GM12878 (cell line): ENCODE measurements around the gene SOX30. TPM values are rescaled to one million over a fixed set of nuclear protein-coding genes. Genes with fewer than 3 reads are reported as not detected.

Source experiments
- ATAC-seq: fragments of 200-7000 bp; cut with Tn5 transposase; 3 replicates; pipeline ENCODE4 v1.9.1; 2020; ENCODE audit warnings: mild to moderate bottlenecking, moderate library complexity
- BruUV-seq: library from RNA; stranded (reverse); fragments of 400-500 nt; replicated peaks from 2 replicates; lab custom pipeline; 2021; lab: Mats Ljungman, UMichigan
- CTCF ChIA-PET: fragments of 300-600 bp; sonication (Branson Sonifier 250); formaldehyde crosslinking; extraction: SDS; loops from one replicate; lab custom pipeline; 2021; ENCODE audit warnings: inconsistent platforms; lab: Yijun Ruan, JAX
- POLR2A ChIA-PET: fragments of 350-600 bp; formaldehyde crosslinking; extraction: SDS; loops from one replicate; lab custom pipeline; 2021; ENCODE audit warnings: inconsistent platforms; lab: Charles Lee
- RAD21 ChIA-PET: fragments of 300-600 bp; sonication (Branson Sonifier 250); formaldehyde crosslinking; loops from one replicate; lab custom pipeline; 2023; ENCODE audit warnings: antibody characterized with exemption; ENCODE audit not compliant: unreplicated experiment; lab: Charles Lee
- SMC1A ChIA-PET: fragments of 300-600 bp; sonication (Branson Sonifier 250); formaldehyde crosslinking; loops from one replicate; lab custom pipeline; 2023; ENCODE audit not compliant: unreplicated experiment, uncharacterized antibody; lab: Charles Lee
- DNase-seq: peaks from one replicate; pipeline ENCODE4 v3.0.0-alpha.2; 2011; ENCODE audit warnings: low read depth, low spot score
- FAIRE-seq: peaks from 3 replicates; lab custom pipeline; 2011; peaks lifted over from hg19 to GRCh38; lab: Jason Lieb, UNC
- H2AFZ ChIP-seq: 2 replicates; pipeline ENCODE4 v1.6.0; 2011; ENCODE audit warnings: low read depth, low read length, control low read depth; ENCODE audit not compliant: control insufficient read depth
- H3K27ac ChIP-seq: 2 replicates; pipeline ENCODE4 v1.5.1; 2011; ENCODE audit warnings: control low read depth; ENCODE audit not compliant: control insufficient read depth, insufficient read depth
- H3K27me3 ChIP-seq, 2 experiments: replicated peaks in 1 of 2; 2 replicates each; pipeline versions ENCODE4 v1.6.0 to v1.6.1; 2011; ENCODE audit warnings: low read length in 1 of 2; ENCODE audit not compliant: control insufficient read depth in 2 of 2, insufficient read depth in 2 of 2
- H3K36me3 ChIP-seq, 2 experiments: 2 replicates each; pipeline ENCODE4 v1.5.1; 2011; ENCODE audit warnings: low read length in 1 of 2; ENCODE audit not compliant: control insufficient read depth in 2 of 2, insufficient read depth in 2 of 2
- H3K4me1 ChIP-seq: 2 replicates; pipeline ENCODE4 v1.6.1; 2011; ENCODE audit warnings: mild to moderate bottlenecking, low read length, moderate library complexity, mixed read lengths; ENCODE audit not compliant: control insufficient read depth, insufficient read depth
- H3K4me2 ChIP-seq: 2 replicates; pipeline ENCODE4 v1.6.0; 2011; ENCODE audit warnings: control low read depth; ENCODE audit not compliant: control insufficient read depth, insufficient read depth
- H3K4me3 ChIP-seq: fragments of 200-600 bp; sonication (generic); 2 replicates; pipeline ENCODE4 v1.5.1; 2016
- H3K79me2 ChIP-seq: 2 replicates; pipeline ENCODE4 v1.6.0; 2011; ENCODE audit warnings: low read length; ENCODE audit not compliant: control insufficient read depth, insufficient read depth
- H3K9ac ChIP-seq: 2 replicates; pipeline ENCODE4 v1.8.0; 2011; ENCODE audit warnings: low read length, control low read depth, mixed read lengths; ENCODE audit not compliant: control insufficient read depth, insufficient read depth
- H3K9me3 ChIP-seq: replicated peaks from 3 replicates; pipeline ENCODE4 v1.5.1; 2011; ENCODE audit warnings: mild to moderate bottlenecking, low read length; ENCODE audit not compliant: control insufficient read depth, insufficient read depth
- H4K20me1 ChIP-seq: 2 replicates; pipeline ENCODE4 v1.6.0; 2011; ENCODE audit not compliant: control insufficient read depth, insufficient read depth
- CTCF ChIP-seq, 3 experiments: IDR thresholded peaks in 2 of 3; conservative IDR thresholded peaks in 1 of 3; 2 replicates each; pipeline ENCODE4 v1.5.1; 2011; ENCODE audit warnings: low read depth in 3 of 3, low read length in 3 of 3, mild to moderate bottlenecking in 3 of 3, control low read depth in 2 of 3, moderate library complexity in 2 of 3, inconsistent platforms in 1 of 3, mixed read lengths in 1 of 3; ENCODE audit not compliant: control insufficient read depth in 2 of 3, insufficient read depth in 1 of 3; ENCODE audit errors: extremely low read depth in 1 of 3
- EGR1 ChIP-seq, 2 experiments: IDR thresholded peaks; 1 replicate in 1 of 2; 2 replicates in 1 of 2; pipeline ENCODE4 v1.6.1; 2011 to 2012; ENCODE audit warnings: low read depth in 2 of 2, low read length in 2 of 2, borderline replicate concordance in 1 of 2, mild to moderate bottlenecking in 1 of 2, moderate library complexity in 1 of 2
- MAX ChIP-seq: IDR thresholded peaks from 2 replicates; pipeline ENCODE4 v1.6.1; 2012; ENCODE audit warnings: low read depth, low read length, improper control_type of control experiment
- MYC ChIP-seq: IDR thresholded peaks from 2 replicates; pipeline ENCODE4 v1.6.1; 2011; ENCODE audit warnings: mild to moderate bottlenecking, low read length, moderate library complexity, inconsistent platforms; ENCODE audit not compliant: insufficient read depth, insufficient replicate concordance, insufficient read length, severe bottlenecking
- NRF1 ChIP-seq: conservative IDR thresholded peaks from 2 replicates; pipeline ENCODE4 v1.6.1; 2011; ENCODE audit warnings: mild to moderate bottlenecking, low read depth, low read length, improper control_type of control experiment
- PKNOX1 ChIP-seq: fragments of 450-650 bp; IDR thresholded peaks from 2 replicates; pipeline ENCODE4 v1.6.1; 2016; ENCODE audit warnings: mild to moderate bottlenecking
- POLR2A ChIP-seq: IDR thresholded peaks from 2 replicates; pipeline ENCODE4 v1.6.1; 2011; ENCODE audit warnings: low read depth, mild to moderate bottlenecking, low read length
- TCF12 ChIP-seq: IDR thresholded peaks from 2 replicates; pipeline ENCODE4 v1.6.1; 2011; ENCODE audit warnings: low read depth, mild to moderate bottlenecking, low read length
- TCF3 ChIP-seq: IDR thresholded peaks from 2 replicates; pipeline ENCODE4 v1.6.1; 2012; ENCODE audit warnings: low read depth, mild to moderate bottlenecking, low read length, borderline replicate concordance; ENCODE audit not compliant: insufficient read depth
- YBX1 ChIP-seq: fragments of 450-650 bp; IDR thresholded peaks from 2 replicates; pipeline ENCODE4 v1.6.1; 2016; ENCODE audit warnings: antibody characterized with exemption
- YY1 ChIP-seq: IDR thresholded peaks from 2 replicates; pipeline ENCODE4 v1.6.1; 2011; ENCODE audit warnings: low read depth, mild to moderate bottlenecking, low read length
- ZNF687 ChIP-seq: fragments of 450-650 bp; IDR thresholded peaks from 2 replicates; pipeline ENCODE4 v1.6.1; 2017; ENCODE audit warnings: mild to moderate bottlenecking, moderate library complexity
- WGBS: methylation state at CpG from one replicate; pipeline ENCODE4 v1.1.6; 2016; ENCODE audit warnings: low lambda C conversion rate; ENCODE audit not compliant: insufficient replicate concordance, insufficient coverage; ENCODE audit errors: missing lambda C conversion rate; 5-methylcytosine and 5-hydroxymethylcytosine counted together
- in situ Hi-C: fragments of 300-500 bp; cut with MboI; formaldehyde crosslinking; loops from 9 replicates; pipeline ENCODE4 v1.14.3; 2018; ENCODE audit warnings: mixed read lengths
- intact Hi-C: fragments of 100-400 bp; cut with micrococcal nuclease; formaldehyde crosslinking; loops from one replicate; pipeline ENCODE4 v1.14.2; 2022; ENCODE audit not compliant: unreplicated experiment
- polyA plus RNA-seq, 11 experiments: library from polyadenylated mRNA; depleted of rRNA in 4 of 11; unstranded in 6 of 11; stranded (reverse) in 5 of 11; fragments of >200 nt; fragmentation: Nextera tagmentation in 4 of 11; fragmentation: Illumina TruSeq in 1 of 11; extraction: Ambion mirVana in 4 of 11; extraction: Trizol in 1 of 11; gene quantifications; 1 replicate in 1 of 11; 2 replicates in 10 of 11; pipeline versions ENCODE4 v1.2.1 to v1.2.3, GENCODE V29; 2011 to 2016; ENCODE audit warnings: inconsistent platforms in 2 of 11, missing spikeins in 2 of 11, low read depth in 1 of 11
- total RNA-seq, 4 experiments: library from RNA; depleted of rRNA in 3 of 4; stranded (reverse); fragments of >200 nt in 3 of 4; fragmentation: Illumina TruSeq in 1 of 4; extraction: Trizol in 1 of 4; gene quantifications; 2 replicates each; pipeline versions ENCODE4 v1.2.1 to v1.2.3, GENCODE V29; 2013 to 2021
- TF ChIP-seq, protein P1 (sequence below): IDR thresholded peaks from 2 replicates; pipeline ENCODE4 v1.6.1; 2011; ENCODE audit warnings: low read depth, mild to moderate bottlenecking, low read length, moderate library complexity, borderline replicate concordance; ENCODE audit errors: extremely low read depth

Gene SOX30
- total and polyA plus RNA-seq, 10 of the 15 experiments (the other 5 are each of a cell fraction or from before 2014, with no cell fraction given) = 0.06 to 0.32 (median 0.10) TPM; not detected in 2

DNA sequence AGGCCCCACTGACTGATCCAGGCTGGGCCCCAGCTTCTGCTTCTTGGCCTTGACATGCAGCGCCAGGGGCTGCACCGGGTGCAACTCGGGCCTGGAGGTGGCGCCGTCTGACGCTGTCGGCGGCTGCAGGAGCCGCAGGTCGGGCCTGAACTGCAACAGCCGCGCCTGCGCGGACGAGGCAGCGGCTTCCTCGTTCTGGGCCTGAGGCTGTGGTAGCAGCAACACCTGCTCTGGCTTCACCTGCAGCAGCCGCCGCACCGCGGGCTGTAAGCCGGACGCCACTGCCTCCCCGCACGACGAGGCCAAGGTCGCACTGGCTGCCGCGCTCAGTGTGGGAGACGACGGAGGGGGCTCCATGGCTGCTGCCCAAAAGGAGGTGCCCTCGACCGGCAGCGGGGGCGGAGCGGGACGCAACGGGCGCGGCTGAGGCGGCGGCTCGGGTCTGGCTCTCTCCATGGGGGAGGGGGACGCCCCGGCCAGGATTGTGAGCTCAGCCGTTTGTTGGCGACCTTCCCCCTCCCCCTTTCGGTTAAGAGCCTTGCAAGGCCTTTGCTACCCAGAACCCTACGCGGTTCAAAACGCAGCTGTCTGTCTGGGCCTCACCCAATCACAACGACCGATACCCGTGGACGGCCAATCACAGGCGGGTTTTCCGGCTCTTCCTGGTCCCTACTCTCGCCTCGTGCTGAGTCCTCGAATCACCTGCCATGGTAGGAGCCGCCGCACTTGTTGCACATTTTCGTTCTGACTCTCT is 438 bp downstream of the SOX30 start:
- ATAC-seq = peak; percentile 98
- no TSS peak for BruUV-seq
- H3K27me3 ChIP-seq = no peaks in the 10 kb centered on the region
- ChIA-PET CTCF (interaction anchor here (1.3 to 1.6 kb wide), 2 partner anchors 80 to 91 kb away, joined by 4 to 6 read pairs; partner anchors contain the start of genes LSM11 and THG1L), POLR2A (interaction anchor here (0.6 to 1.5 kb wide), 3 partner anchors 55 to 64 kb away, joined by 3 read pairs; no protein-coding TSS in a partner anchor), SMC1A (interaction anchor here (0.6 to 2.8 kb wide), 6 partner anchors 17 to 202 kb away, joined by 3 to 9 read pairs (median 3); partner anchors contain the start of gene LSM11), RAD21 (interaction anchor here (0.8 to 1.2 kb wide), 3 partner anchors 47 to 219 kb away, joined by 3 to 5 read pairs (median 3); no protein-coding TSS in a partner anchor)
- H3K9me3 ChIP-seq = peaks cover 10% of the 10 kb centered on the region; the same call in 2 of the 3 replicates
- in situ Hi-C loops = no loop called here
- no peak overlapping the region for H3K9ac ChIP-seq
- no peak overlapping the region; the same call in 1 of the 2 replicates for H3K4me3 ChIP-seq
- H3K4me2 ChIP-seq = peak overlapping the region; percentile 63
- H3K79me2 ChIP-seq = no peaks in the 10 kb centered on the region
- no peaks in the 10 kb centered on the region for H4K20me1 ChIP-seq
- no peaks in the 10 kb centered on the region for H3K4me1 ChIP-seq
- no peaks in the 10 kb centered on the region for H3K36me3 ChIP-seq
- no peak overlapping the region for H3K27ac ChIP-seq
- 58% methylated on average over 60 of the region's 63 CpGs for WGBS
- DNase-seq = peak; percentile 21
- peak overlapping the region; percentile 50 for H2AFZ ChIP-seq
- no peak for FAIRE-seq
- intact Hi-C loops = loop anchor here (5.0 kb wide), 1 partner anchor 79 kb away; no protein-coding TSS in a partner anchor
- TF ChIP-seq ZNF687 = peak; percentile 80
- TF ChIP-seq POLR2A = peak; percentile 69
- TF ChIP-seq NRF1 = peak; percentile 21; the same call in 1 of the 2 replicates
- peak; percentile 29 to 40 (median 32); a peak in 4 of 6 replicates for TF ChIP-seq CTCF (IDR thresholded peaks at IDR 0.05 in 2 of 3, conservative IDR thresholded peaks at IDR 0.05 in 1 of 3; ENCODE audit: control insufficient read depth in 2 of 3, extremely low read depth in 1 of 3, insufficient read depth in 1 of 3, low read depth in 3 of 3, low read length in 3 of 3)
- TF ChIP-seq YBX1 = no peak
- TF ChIP-seq MYC = no peak
- TF ChIP-seq PKNOX1 = no peak
- TF ChIP-seq TCF12 = peak; percentile 55; the same call in 1 of the 2 replicates
- 0 out of 2 replicates have a peak, but pooled peaks have one; percentile 48 for TF ChIP-seq YY1
- TF ChIP-seq EGR1 (IDR thresholded peaks at IDR 0.05; ENCODE audit: borderline replicate concordance in 1 of 2, low read depth in 2 of 2, low read length in 2 of 2) = peak in 1 of 2 experiments; percentile 49; a peak in 2 of 3 replicates
- TF ChIP-seq, protein P1, sequence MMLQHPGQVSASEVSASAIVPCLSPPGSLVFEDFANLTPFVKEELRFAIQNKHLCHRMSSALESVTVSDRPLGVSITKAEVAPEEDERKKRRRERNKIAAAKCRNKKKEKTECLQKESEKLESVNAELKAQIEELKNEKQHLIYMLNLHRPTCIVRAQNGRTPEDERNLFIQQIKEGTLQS = no peak
- peak; percentile 44; the same call in 1 of the 2 replicates for TF ChIP-seq MAX
- 0 out of 2 replicates have a peak, but pooled peaks have one; percentile 42 for TF ChIP-seq TCF3
